Measurements from ENCODE around the gene PSMD13.

DNA sequence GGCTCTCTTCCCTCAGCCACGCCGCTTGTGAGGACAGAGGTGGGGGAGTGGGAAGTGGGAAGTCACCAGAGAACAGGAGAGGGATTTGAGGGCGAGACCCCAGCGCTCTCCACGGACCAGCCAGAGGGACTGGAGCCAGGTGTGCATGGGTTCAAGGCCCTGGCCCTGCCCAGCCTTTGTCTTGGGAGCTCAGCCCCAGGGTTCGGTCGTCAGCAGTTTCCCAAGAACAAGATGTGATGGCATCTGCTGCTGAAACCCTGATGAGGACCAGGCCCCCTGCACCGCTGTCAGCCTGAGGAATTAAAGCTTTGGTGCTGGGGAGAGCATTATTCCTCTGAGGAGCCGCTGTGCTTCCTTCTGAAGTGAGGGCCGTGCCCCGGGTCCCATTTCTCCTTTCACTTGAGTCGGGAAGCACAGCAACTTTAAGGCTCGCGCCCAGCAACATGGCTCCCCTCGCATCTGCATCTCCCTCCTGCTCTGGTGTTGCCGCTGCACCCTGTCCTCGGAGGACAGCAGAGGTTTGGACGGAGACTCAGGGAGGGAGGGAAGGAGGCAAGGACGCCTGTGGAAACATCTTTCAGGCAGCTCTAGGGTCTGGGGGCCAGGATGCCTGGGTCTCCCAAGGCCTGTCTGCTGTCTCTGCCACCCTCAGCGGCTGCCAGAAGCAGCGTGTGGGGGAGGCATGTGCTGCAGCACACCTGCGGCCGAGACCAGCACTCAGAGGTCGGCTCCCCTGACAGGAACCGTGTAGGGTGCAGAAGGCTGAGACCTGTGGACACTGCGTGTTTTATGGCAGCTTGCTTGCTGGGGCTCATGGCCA is 58.8 kb downstream of the PSMD13 start:
- TF ChIP-seq CTCF (IDR thresholded peaks at IDR 0.05) (no peak), POLR2A (IDR thresholded peaks at IDR 0.05) (no peak)
